Trophoblast cell (in vitro differentiated cells and primary cell): ENCODE results near the gene AP1G2.
"Not testable (repeated sequence)": the region's sequence is repeated elsewhere in the genome, so short reads cannot be mapped to it uniquely, and the experiment has no call there.

Source experiments
- DNase-seq, 2 donors: peaks; one replicate each; pipeline ENCODE4 v3.0.0-alpha.2; 2016
- H2AFZ ChIP-seq: 2 replicates; pipeline ENCODE4 v1.6.1; 2013; ENCODE audit warnings: low read length, moderate library complexity, mild to moderate bottlenecking; ENCODE audit not compliant: insufficient read depth, poor library complexity
- H2AK5ac ChIP-seq: 2 replicates; pipeline ENCODE4 v1.6.1; 2013; ENCODE audit warnings: mild to moderate bottlenecking, low read length
- H2BK120ac ChIP-seq: 2 replicates; pipeline ENCODE4 v1.6.1; 2013; ENCODE audit warnings: low read length, mild to moderate bottlenecking, moderate library complexity; ENCODE audit not compliant: insufficient read depth, poor library complexity
- H2BK12ac ChIP-seq: 2 replicates; pipeline ENCODE4 v1.6.1; 2013; ENCODE audit warnings: mild to moderate bottlenecking, low read length, moderate library complexity
- H2BK5ac ChIP-seq: 2 replicates; pipeline ENCODE4 v1.6.1; 2013; ENCODE audit warnings: low read length, low read depth, moderate library complexity, mild to moderate bottlenecking; ENCODE audit not compliant: poor library complexity
- H3K14ac ChIP-seq: 2 replicates; pipeline ENCODE4 v1.6.1; 2013; ENCODE audit warnings: mild to moderate bottlenecking, low read length
- H3K18ac ChIP-seq: 2 replicates; pipeline ENCODE4 v1.6.1; 2013; ENCODE audit warnings: mild to moderate bottlenecking, low read length
- H3K23ac ChIP-seq: 2 replicates; pipeline ENCODE4 v1.6.1; 2013; ENCODE audit warnings: low read length
- H3K27ac ChIP-seq: 2 replicates; pipeline ENCODE4 v1.5.1; 2013; ENCODE audit warnings: low read depth, mild to moderate bottlenecking, inconsistent platforms, low read length, moderate library complexity
- H3K27me3 ChIP-seq: 2 replicates; pipeline ENCODE4 v1.6.1; 2013; ENCODE audit warnings: inconsistent platforms, mild to moderate bottlenecking, low read length, moderate library complexity; ENCODE audit not compliant: insufficient read depth
- H3K36me3 ChIP-seq, 2 experiments: 1 replicate in 1 of 2; 2 replicates in 1 of 2; pipeline ENCODE4 v1.6.1; 2013; ENCODE audit warnings: low read length in 2 of 2, mild to moderate bottlenecking in 2 of 2, moderate library complexity in 1 of 2; ENCODE audit not compliant: insufficient read depth in 2 of 2, control insufficient read depth in 1 of 2
- H3K4ac ChIP-seq: 2 replicates; pipeline ENCODE4 v1.6.1; 2013; ENCODE audit warnings: low read depth, mild to moderate bottlenecking, low read length, moderate library complexity
- H3K4me1 ChIP-seq, 2 experiments: 1 replicate in 1 of 2; 2 replicates in 1 of 2; pipeline ENCODE4 v1.6.1; 2013; ENCODE audit warnings: low read length in 2 of 2, mild to moderate bottlenecking in 2 of 2, moderate library complexity in 1 of 2; ENCODE audit not compliant: insufficient read depth in 2 of 2, control insufficient read depth in 1 of 2
- H3K4me2 ChIP-seq: 2 replicates; pipeline ENCODE4 v1.6.1; 2013; ENCODE audit warnings: inconsistent platforms, mild to moderate bottlenecking, low read length, moderate library complexity
- H3K4me3 ChIP-seq: 2 replicates; pipeline ENCODE4 v1.5.1; 2013; ENCODE audit warnings: mild to moderate bottlenecking, low read depth, low read length, inconsistent platforms
- H3K79me1 ChIP-seq: one replicate; pipeline ENCODE4 v1.6.1; 2013; ENCODE audit warnings: low read length
- H3K79me2 ChIP-seq: 2 replicates; pipeline ENCODE4 v1.6.1; 2013; ENCODE audit warnings: low read length, mild to moderate bottlenecking; ENCODE audit not compliant: control insufficient read depth, insufficient read depth, poor library complexity
- H3K9ac ChIP-seq: 2 replicates; pipeline ENCODE4 v1.6.1; 2013; ENCODE audit warnings: mild to moderate bottlenecking, low read length
- H3K9me3 ChIP-seq: 2 replicates; pipeline ENCODE4 v1.6.1; 2013; ENCODE audit warnings: low read depth, mild to moderate bottlenecking, control low read depth, inconsistent platforms, low read length; ENCODE audit not compliant: insufficient read depth
- H4K12ac ChIP-seq: 2 replicates; pipeline ENCODE4 v1.6.1; 2013; ENCODE audit warnings: low read depth, mild to moderate bottlenecking, low read length, moderate library complexity
- H4K8ac ChIP-seq: 2 replicates; pipeline ENCODE4 v1.6.1; 2013; ENCODE audit warnings: low read depth, mild to moderate bottlenecking, low read length, moderate library complexity
- H4K91ac ChIP-seq: one replicate; pipeline ENCODE4 v1.6.1; 2013; ENCODE audit warnings: low read depth, mild to moderate bottlenecking, low read length, moderate library complexity
- WGBS: extraction: QIAGEN DNeasy Blood & Tissue Kit; methylation state at CpG from one replicate; pipeline ENCODE4 v1.1.7; 2013; ENCODE audit warnings: missing lambda C conversion rate; ENCODE audit not compliant: insufficient read length, insufficient coverage; ENCODE audit errors: extremely low coverage; 5-methylcytosine and 5-hydroxymethylcytosine counted together

AP1G2 gene

DNA sequence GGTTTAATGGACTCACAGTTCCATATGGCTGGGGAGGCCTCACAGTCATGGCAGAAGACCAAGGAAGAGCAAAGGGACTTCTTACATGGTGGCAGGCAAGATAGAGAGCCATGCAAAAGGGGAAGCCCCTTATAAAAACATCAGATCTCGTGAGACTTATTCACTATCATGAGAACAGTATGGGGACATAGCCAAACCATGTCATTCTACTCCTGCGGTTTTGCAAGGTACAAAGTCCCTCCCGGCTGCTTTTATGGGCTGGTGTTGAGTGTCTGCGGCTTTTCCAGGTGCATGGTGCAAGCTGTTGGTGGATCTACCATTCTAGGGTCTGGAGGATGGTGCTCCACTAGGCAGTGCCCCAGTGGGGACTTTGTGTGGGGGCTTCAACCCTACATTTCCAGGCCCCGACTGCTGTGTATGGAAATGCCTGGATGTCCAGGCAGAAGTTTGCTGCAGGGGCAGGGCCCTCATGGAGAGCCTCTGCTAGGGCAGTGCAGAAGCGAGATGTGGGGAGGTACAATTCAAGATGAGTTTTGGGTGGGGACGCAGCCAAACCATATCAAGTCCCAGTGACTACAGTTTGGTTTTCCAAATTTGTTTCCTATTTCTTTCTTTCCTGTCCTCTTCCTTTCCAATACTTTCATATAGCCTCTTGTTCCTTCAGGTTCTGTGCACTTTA, 42.0 kb upstream of the AP1G2 start:
- H2BK5ac ChIP-seq, H3K9ac ChIP-seq, H2AFZ ChIP-seq, H3K27ac ChIP-seq, H3K14ac ChIP-seq, H3K4me3 ChIP-seq, H3K4me1 ChIP-seq, H3K27me3 ChIP-seq, H3K4me2 ChIP-seq, H4K12ac ChIP-seq, H4K91ac ChIP-seq, H3K18ac ChIP-seq, H3K79me1 ChIP-seq, DNase-seq, H4K8ac ChIP-seq, H3K79me2 ChIP-seq, H2AK5ac ChIP-seq, H2BK120ac ChIP-seq, H3K4ac ChIP-seq, H3K9me3 ChIP-seq, H2BK12ac ChIP-seq, H3K23ac ChIP-seq, H3K36me3 ChIP-seq: not testable (repeated sequence)
- whole genome bisulfite sequencing = no CpG with 5 or more reads among the region's 7 CpGs

DNA sequence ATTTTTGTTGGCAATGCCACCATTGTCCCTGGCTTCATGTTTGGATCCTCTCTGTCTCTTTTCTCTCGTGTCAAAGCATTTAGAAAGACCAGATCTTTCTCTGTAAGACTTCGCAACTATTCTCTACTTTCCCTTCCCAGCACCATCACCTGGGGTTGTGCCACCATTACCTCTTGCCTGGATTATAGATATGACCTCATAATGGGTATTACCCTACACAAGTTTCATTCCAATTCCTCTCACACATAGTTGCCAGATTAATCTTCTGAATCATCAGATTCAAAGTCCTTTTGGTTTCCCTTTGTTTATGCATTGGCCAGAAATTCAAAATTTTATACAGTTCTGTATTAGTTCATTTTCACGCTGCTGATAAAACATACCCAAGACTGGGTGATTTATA, 41.4 kb upstream of the AP1G2 start:
- Histone ChIP-seq H2AK5ac (no peak overlapping the region), H4K91ac (no peak overlapping the region), H3K27me3 (no peaks in the 10 kb centered on the region), H2AFZ (no peak overlapping the region), H3K27ac (no peak overlapping the region), H3K4me1 (no peaks in the 10 kb centered on the region), H3K36me3 (no peaks in the 10 kb centered on the region), H2BK12ac (no peak overlapping the region), H4K8ac (no peak overlapping the region), H4K12ac (no peak overlapping the region), H2BK120ac (no peak overlapping the region), H3K23ac (no peak overlapping the region), H3K18ac (no peak overlapping the region), H3K4me2 (no peak overlapping the region), H3K79me2 (no peaks in the 10 kb centered on the region), H2BK5ac (no peak overlapping the region), H3K79me1 (no peaks in the 10 kb centered on the region), H3K14ac (no peak overlapping the region), H3K9me3 (peaks cover 6% of the 10 kb centered on the region), H3K9ac (no peak overlapping the region), H3K4ac (no peak overlapping the region), H3K4me3 (no peak overlapping the region)
- no CpG with 5 or more reads among the region's 3 CpGs for WGBS
- peak in 1 of 2 donors; percentile 28 for DNase-seq

DNA sequence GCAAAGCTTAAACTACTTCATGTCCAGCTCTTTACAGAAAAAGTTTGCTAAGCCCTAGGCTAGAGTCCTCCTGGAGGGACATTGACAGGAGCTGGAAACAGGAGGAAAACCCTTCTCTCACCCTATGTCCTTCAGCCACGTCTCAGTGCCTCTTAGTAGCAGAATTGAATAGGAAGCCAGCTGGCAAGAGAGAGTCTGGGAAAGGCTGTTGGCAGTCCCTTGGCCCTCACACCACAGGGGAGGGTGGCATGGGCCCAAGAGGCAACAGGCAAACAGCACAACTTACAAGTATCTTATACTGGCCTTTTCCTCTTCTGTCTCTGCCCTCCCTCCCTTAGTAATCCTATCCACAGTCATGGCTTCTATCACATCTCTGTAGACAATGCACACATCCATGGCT, 40.9 kb upstream of the AP1G2 start:
- H3K27me3 ChIP-seq = no peaks in the 10 kb centered on the region
- H4K8ac ChIP-seq = no peak overlapping the region
- no peak overlapping the region for H4K12ac ChIP-seq
- H2BK5ac ChIP-seq = no peak overlapping the region
- H2BK12ac ChIP-seq = no peak overlapping the region
- H3K18ac ChIP-seq = no peak overlapping the region
- no peak overlapping the region for H3K4me2 ChIP-seq
- no peak overlapping the region for H2AFZ ChIP-seq
- no peaks in the 10 kb centered on the region for H3K79me1 ChIP-seq
- H3K9ac ChIP-seq = no peak overlapping the region
- no peaks in the 10 kb centered on the region for H3K36me3 ChIP-seq
- H3K79me2 ChIP-seq = no peaks in the 10 kb centered on the region
- H3K4ac ChIP-seq = no peak overlapping the region
- WGBS = no CpG with 5 or more reads among the region's 1 CpG
- H2BK120ac ChIP-seq = no peak overlapping the region
- no peak for DNase-seq
- H2AK5ac ChIP-seq = no peak overlapping the region
- no peak overlapping the region for H4K91ac ChIP-seq
- no peak overlapping the region for H3K27ac ChIP-seq
- no peak overlapping the region for H3K4me3 ChIP-seq
- peaks cover 6% of the 10 kb centered on the region for H3K9me3 ChIP-seq
- H3K4me1 ChIP-seq = no peaks in the 10 kb centered on the region
- no peak overlapping the region for H3K23ac ChIP-seq
- H3K14ac ChIP-seq = no peak overlapping the region

DNA sequence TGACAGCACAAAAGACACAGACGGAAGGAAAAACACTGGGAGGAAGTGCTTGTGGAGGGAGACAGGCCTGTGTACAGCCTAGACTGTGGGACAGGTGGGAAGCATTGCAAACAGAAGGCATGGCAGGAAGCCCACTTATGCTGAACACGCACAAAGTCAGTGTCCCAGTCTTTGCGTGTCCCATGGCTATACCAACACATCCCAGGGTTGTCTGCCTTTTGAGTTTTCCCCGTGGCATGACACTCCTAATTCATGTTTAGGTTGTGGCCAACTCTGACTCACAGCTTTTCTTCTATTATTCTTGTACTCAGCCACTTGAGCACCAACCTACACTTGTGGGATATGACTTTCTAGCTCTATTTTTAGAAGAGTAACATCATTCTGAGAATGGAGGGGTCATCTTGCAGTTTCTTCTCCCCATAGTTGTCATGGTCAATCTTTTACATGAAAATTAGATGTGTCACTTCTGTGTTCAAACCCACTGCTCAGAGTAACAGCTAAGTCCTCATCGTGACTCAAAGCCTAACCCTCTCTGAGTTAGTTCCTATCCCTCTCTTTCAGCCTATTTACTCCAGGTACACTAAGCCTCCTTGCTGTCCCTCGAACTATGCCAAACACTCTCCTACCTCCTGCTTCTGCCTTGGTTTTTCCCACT, 38.5 kb upstream of the AP1G2 start:
- H3K27me3 ChIP-seq = no peaks in the 10 kb centered on the region

More for the DNA sequence above, 38.5 kb upstream of the AP1G2 start:
- Histone ChIP-seq H4K12ac (no peak overlapping the region), H3K9ac (no peak overlapping the region), H4K91ac (no peak overlapping the region), H2AFZ (no peak overlapping the region), H3K79me1 (no peaks in the 10 kb centered on the region), H2BK12ac (no peak overlapping the region), H4K8ac (no peak overlapping the region), H2BK120ac (no peak overlapping the region), H3K9me3 (peaks cover 6% of the 10 kb centered on the region), H3K27ac (no peak overlapping the region), H2AK5ac (no peak overlapping the region), H3K79me2 (no peaks in the 10 kb centered on the region), H3K4me3 (no peak overlapping the region), H3K4me2 (no peak overlapping the region), H3K4me1 (no peaks in the 10 kb centered on the region), H3K36me3 (no peaks in the 10 kb centered on the region), H3K23ac (no peak overlapping the region), H2BK5ac (no peak overlapping the region), H3K4ac (no peak overlapping the region), H3K18ac (no peak overlapping the region), H3K14ac (no peak overlapping the region)
- DNase-seq = no peak
- no CpG with 5 or more reads among the region's 6 CpGs for WGBS
